Measurements from ENCODE around the gene SHQ1. TPM values are rescaled to one million over a fixed set of nuclear protein-coding genes. Genes with fewer than 3 reads are reported as not detected.

The SHQ1 gene
- total and polyA plus RNA-seq, 2 experiments from 2014 or later: 18.3 to 28.7 TPM

DNA sequence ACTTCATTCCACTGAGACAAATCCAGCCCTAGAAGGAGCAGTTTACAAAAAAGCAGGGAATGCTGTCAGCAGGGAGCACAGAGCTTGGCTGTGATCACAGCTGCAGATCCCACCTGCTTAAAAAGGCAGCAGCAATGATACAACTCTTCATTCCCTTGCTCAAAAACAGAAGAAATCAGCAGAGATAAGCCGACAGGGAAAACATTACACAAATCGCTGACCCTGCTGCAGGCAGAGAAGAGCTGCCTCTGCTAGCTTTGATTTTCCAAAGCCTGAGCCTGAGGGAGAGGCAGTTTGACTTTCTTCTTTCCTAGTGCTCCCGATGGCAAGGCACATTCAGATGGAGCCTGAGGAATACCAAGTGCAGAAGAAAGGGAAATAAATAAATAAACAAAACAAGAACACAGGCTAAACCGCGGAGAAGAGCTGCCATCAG, 80.2 kb downstream of the SHQ1 start (continued):
- TF ChIP-seq, protein P1, sequence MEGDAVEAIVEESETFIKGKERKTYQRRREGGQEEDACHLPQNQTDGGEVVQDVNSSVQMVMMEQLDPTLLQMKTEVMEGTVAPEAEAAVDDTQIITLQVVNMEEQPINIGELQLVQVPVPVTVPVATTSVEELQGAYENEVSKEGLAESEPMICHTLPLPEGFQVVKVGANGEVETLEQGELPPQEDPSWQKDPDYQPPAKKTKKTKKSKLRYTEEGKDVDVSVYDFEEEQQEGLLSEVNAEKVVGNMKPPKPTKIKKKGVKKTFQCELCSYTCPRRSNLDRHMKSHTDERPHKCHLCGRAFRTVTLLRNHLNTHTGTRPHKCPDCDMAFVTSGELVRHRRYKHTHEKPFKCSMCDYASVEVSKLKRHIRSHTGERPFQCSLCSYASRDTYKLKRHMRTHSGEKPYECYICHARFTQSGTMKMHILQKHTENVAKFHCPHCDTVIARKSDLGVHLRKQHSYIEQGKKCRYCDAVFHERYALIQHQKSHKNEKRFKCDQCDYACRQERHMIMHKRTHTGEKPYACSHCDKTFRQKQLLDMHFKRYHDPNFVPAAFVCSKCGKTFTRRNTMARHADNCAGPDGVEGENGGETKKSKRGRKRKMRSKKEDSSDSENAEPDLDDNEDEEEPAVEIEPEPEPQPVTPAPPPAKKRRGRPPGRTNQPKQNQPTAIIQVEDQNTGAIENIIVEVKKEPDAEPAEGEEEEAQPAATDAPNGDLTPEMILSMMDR (conservative IDR thresholded peaks at IDR 0.05; ENCODE audit: low read depth in 2 of 2): no peak
- TF ChIP-seq ZNF331 (CRISPR knock-in tag; IDR thresholded peaks at IDR 0.05; ENCODE audit: low read depth) (no peak), CREB1 (CRISPR knock-in tag; IDR thresholded peaks at IDR 0.05; ENCODE audit: low read depth) (no peak), ZNF114 (CRISPR knock-in tag; IDR thresholded peaks at IDR 0.05) (no peak), STAT1 (IDR thresholded peaks at IDR 0.05; ENCODE audit: unreplicated experiment) (no peak), NANOG (IDR thresholded peaks at IDR 0.05; ENCODE audit: borderline replicate concordance) (no peak), EZH2 (IDR thresholded peaks at IDR 0.05; ENCODE audit: low read depth, unreplicated experiment) (no peak), JUNB (IDR thresholded peaks at IDR 0.05; ENCODE audit: unreplicated experiment) (no peak), POLR2AphosphoS5 (IDR thresholded peaks at IDR 0.05; ENCODE audit: low read depth) (no peak)
- TF ChIP-seq, protein P2, sequence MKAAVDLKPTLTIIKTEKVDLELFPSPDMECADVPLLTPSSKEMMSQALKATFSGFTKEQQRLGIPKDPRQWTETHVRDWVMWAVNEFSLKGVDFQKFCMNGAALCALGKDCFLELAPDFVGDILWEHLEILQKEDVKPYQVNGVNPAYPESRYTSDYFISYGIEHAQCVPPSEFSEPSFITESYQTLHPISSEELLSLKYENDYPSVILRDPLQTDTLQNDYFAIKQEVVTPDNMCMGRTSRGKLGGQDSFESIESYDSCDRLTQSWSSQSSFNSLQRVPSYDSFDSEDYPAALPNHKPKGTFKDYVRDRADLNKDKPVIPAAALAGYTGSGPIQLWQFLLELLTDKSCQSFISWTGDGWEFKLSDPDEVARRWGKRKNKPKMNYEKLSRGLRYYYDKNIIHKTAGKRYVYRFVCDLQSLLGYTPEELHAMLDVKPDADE (IDR thresholded peaks at IDR 0.05): no peak

DNA sequence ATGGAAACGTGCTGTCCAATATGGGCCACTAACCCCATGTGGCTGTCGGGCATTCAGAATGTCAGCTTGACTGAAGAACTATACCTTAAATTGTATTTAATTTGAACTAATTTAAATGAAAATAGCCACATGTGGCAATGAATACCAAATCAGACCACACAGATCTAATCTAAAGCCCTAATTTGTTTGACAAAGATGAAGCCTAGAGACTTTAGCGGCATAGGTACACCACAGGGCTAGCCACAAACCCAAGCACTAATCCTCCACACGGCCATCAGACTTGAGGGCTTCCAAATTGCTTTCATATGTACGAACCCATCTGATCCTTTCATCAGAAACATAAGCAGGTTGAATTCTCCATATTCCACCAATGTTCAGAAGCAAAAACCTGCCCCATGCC, 81.4 kb downstream of the SHQ1 start:
- H3K9me3 Mint-ChIP-seq: no peaks in the 10 kb centered on the region
- H3K27ac Mint-ChIP-seq: peak overlapping the region; percentile 58; the same call in 1 of the 2 replicates
- H3K4me2 ChIP-seq: peak overlapping the region; percentile 71
- ATAC-seq (peak; percentile 82), DNase-seq (ENCODE audit: low spot score) (peak; percentile 55)
- H3K36me3 ChIP-seq (ENCODE audit: insufficient read depth): no peaks in the 10 kb centered on the region
- peaks cover 3% of the 10 kb centered on the region; the same call in 2 of the 3 replicates for H3K36me3 Mint-ChIP-seq (ENCODE audit: low read depth)
- H3K27me3 ChIP-seq (ENCODE audit: insufficient read depth): no peaks in the 10 kb centered on the region
- H3K27me3 Mint-ChIP-seq (ENCODE audit: insufficient read depth, low read depth, poor library complexity): no peaks in the 10 kb centered on the region
- H3K4me1 Mint-ChIP-seq: peaks cover 51% of the 10 kb centered on the region
- no peaks in the 10 kb centered on the region for H4K20me1 ChIP-seq (replicated peaks; ENCODE audit: insufficient read depth)
- no peaks in the 10 kb centered on the region for H3K79me2 ChIP-seq (replicated peaks; ENCODE audit: insufficient read depth)
- H2AFZ ChIP-seq: no peak overlapping the region
- TF ChIP-seq NANOG (IDR thresholded peaks at IDR 0.05; ENCODE audit: borderline replicate concordance) (peak; percentile 13; the same call in 1 of the 2 replicates), JUNB (IDR thresholded peaks at IDR 0.05; ENCODE audit: unreplicated experiment) (no peak)
- TF ChIP-seq, protein P3, sequence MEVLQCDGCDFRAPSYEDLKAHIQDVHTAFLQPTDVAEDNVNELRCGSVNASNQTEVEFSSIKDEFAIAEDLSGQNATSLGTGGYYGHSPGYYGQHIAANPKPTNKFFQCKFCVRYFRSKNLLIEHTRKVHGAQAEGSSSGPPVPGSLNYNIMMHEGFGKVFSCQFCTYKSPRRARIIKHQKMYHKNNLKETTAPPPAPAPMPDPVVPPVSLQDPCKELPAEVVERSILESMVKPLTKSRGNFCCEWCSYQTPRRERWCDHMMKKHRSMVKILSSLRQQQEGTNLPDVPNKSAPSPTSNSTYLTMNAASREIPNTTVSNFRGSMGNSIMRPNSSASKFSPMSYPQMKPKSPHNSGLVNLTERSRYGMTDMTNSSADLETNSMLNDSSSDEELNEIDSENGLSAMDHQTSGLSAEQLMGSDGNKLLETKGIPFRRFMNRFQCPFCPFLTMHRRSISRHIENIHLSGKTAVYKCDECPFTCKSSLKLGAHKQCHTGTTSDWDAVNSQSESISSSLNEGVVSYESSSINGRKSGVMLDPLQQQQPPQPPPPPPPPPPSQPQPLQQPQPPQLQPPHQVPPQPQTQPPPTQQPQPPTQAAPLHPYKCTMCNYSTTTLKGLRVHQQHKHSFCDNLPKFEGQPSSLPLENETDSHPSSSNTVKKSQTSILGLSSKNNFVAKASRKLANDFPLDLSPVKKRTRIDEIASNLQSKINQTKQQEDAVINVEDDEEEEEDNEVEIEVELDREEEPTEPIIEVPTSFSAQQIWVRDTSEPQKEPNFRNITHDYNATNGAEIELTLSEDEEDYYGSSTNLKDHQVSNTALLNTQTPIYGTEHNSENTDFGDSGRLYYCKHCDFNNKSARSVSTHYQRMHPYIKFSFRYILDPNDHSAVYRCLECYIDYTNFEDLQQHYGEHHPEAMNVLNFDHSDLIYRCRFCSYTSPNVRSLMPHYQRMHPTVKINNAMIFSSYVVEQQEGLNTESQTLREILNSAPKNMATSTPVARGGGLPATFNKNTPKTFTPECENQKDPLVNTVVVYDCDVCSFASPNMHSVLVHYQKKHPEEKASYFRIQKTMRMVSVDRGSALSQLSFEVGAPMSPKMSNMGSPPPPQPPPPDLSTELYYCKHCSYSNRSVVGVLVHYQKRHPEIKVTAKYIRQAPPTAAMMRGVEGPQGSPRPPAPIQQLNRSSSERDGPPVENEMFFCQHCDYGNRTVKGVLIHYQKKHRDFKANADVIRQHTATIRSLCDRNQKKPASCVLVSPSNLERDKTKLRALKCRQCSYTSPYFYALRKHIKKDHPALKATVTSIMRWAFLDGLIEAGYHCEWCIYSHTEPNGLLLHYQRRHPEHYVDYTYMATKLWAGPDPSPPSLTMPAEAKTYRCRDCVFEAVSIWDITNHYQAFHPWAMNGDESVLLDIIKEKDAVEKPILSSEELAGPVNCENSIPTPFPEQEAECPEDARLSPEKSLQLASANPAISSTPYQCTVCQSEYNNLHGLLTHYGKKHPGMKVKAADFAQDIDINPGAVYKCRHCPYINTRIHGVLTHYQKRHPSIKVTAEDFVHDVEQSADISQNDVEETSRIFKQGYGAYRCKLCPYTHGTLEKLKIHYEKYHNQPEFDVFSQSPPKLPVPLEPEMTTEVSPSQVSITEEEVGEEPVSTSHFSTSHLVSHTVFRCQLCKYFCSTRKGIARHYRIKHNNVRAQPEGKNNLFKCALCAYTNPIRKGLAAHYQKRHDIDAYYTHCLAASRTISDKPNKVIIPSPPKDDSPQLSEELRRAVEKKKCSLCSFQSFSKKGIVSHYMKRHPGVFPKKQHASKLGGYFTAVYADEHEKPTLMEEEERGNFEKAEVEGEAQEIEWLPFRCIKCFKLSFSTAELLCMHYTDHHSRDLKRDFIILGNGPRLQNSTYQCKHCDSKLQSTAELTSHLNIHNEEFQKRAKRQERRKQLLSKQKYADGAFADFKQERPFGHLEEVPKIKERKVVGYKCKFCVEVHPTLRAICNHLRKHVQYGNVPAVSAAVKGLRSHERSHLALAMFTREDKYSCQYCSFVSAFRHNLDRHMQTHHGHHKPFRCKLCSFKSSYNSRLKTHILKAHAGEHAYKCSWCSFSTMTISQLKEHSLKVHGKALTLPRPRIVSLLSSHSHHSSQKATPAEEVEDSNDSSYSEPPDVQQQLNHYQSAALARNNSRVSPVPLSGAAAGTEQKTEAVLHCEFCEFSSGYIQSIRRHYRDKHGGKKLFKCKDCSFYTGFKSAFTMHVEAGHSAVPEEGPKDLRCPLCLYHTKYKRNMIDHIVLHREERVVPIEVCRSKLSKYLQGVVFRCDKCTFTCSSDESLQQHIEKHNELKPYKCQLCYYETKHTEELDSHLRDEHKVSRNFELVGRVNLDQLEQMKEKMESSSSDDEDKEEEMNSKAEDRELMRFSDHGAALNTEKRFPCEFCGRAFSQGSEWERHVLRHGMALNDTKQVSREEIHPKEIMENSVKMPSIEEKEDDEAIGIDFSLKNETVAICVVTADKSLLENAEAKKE (CRISPR knock-in tag; IDR thresholded peaks at IDR 0.05): peak; percentile 28; the same call in 1 of the 2 replicates
- H3K27ac ChIP-seq (ENCODE audit: low read depth): peak overlapping the region; percentile 83
- peaks cover 14% of the 10 kb centered on the region; the same call in 1 of the 2 replicates for H3F3A ChIP-seq (replicated peaks; ENCODE audit: low read depth)
- H3K4me3 Mint-ChIP-seq: 0 out of 3 replicates have a peak overlapping the region, but pooled peaks have one; percentile 35
- peak overlapping the region; percentile 30; the same call in 1 of the 2 replicates for H3K4me3 ChIP-seq
- peaks cover 32% of the 10 kb centered on the region for H3K4me1 ChIP-seq (ENCODE audit: insufficient read depth)
- H3K9me2 ChIP-seq (ENCODE audit: insufficient read depth): 0 out of 2 replicates have a peak, but pooled peaks cover 3% of the 10 kb centered on the region
